H1 (cell line): ENCODE measurements around the gene TRIM44. TPM values are rescaled to one million over a fixed set of nuclear protein-coding genes. Genes with fewer than 3 reads are reported as not detected.

Experiments used
- ATF2 ChIP-seq: IDR thresholded peaks from 2 replicates; pipeline ENCODE4 v1.6.1; 2012; ENCODE audit warnings: low read length, inconsistent platforms
- BCL11A ChIP-seq, 2 experiments: IDR thresholded peaks; one replicate each; pipeline ENCODE4 v1.6.1; 2011; ENCODE audit warnings: low read depth in 2 of 2, low read length in 2 of 2, mild to moderate bottlenecking in 2 of 2
- BRCA1 ChIP-seq: IDR thresholded peaks from 2 replicates; pipeline ENCODE4 v1.6.1; 2012; ENCODE audit warnings: low read depth, low read length, improper control_type of control experiment
- CHD2 ChIP-seq: IDR thresholded peaks from 2 replicates; pipeline ENCODE4 v1.6.1; 2012; ENCODE audit warnings: low read length, improper control_type of control experiment
- SIN3A ChIP-seq, 2 experiments: IDR thresholded peaks in 1 of 2; conservative IDR thresholded peaks in 1 of 2; 2 replicates each; pipeline ENCODE4 v1.6.1; 2011 to 2012; ENCODE audit warnings: low read length in 2 of 2, improper control_type of control experiment in 1 of 2, low read depth in 1 of 2, mild to moderate bottlenecking in 1 of 2
- SIX5 ChIP-seq: IDR thresholded peaks from 2 replicates; pipeline ENCODE4 v1.6.1; 2011; ENCODE audit warnings: mild to moderate bottlenecking, low read depth, low read length
- polyA plus RNA-seq, 7 experiments: library from polyadenylated mRNA; depleted of rRNA in 3 of 7; stranded (reverse) in 5 of 7; unstranded in 2 of 7; fragments of >200 nt in 5 of 7; fragments of 200-250 nt in 2 of 7; gene quantifications; 1 replicate in 5 of 7; 2 replicates in 1 of 7; 4 replicates in 1 of 7; pipeline versions ENCODE4 v1.2.1 to v1.2.3, GENCODE V29; 2011 to 2013; ENCODE audit warnings: missing spikeins in 2 of 7, mixed read lengths in 2 of 7
- total RNA-seq: library from RNA; stranded (reverse); fragmentation: NEBNext Ultra II Directional; extraction: Animal tissue kit (Norgen Biotek cat#: 25700); gene quantifications from 2 replicates; pipeline ENCODE4 v1.2.1, GENCODE V29; 2021

Gene TRIM44
- total and polyA plus RNA-seq, 2 of the 8 experiments (the other 6 are each of a cell fraction or from before 2014, with no cell fraction given): 13.9 to 34.4 TPM

GRCh38 chr11:35689081-35689996 lies 26.8 kb downstream of the TRIM44 start (continued):
- no peak for TF ChIP-seq ATF2
- no peak for TF ChIP-seq BRCA1
- TF ChIP-seq SIN3A (conservative IDR thresholded peaks at IDR 0.05 in 1 of 2, IDR thresholded peaks at IDR 0.05 in 1 of 2; ENCODE audit: low read depth in 1 of 2, low read length in 2 of 2): no peak
- no peak for TF ChIP-seq BCL11A (IDR thresholded peaks at IDR 0.05; ENCODE audit: low read depth in 2 of 2, low read length in 2 of 2)
- no peak for TF ChIP-seq SIX5
- TF ChIP-seq CHD2: no peak
